Stimulated activated naive CD4-positive, alpha-beta T cell (primary cell): ENCODE data around the gene MTERF4.
A peak's percentile ranks its signal among the peaks of the same experiment; 100 is the strongest.
"Not testable (repeated sequence)": the region's sequence is repeated elsewhere in the genome, so short reads cannot be mapped to it uniquely, and the experiment has no call there.

Source experiments
- DNase-seq, 6 experiments: peaks; one replicate each; lab custom pipeline; 2025; lab: John Stamatoyannopoulos, UW

Gene MTERF4

GRCh38 chr2:241110607-241111439 is 8.7 kb upstream of the MTERF4 start:
- no peak for DNase-seq

GRCh38 chr2:241110089-241110606 is 8.1 kb upstream of the MTERF4 start:
- DNase-seq, result no peak

GRCh38 chr2:241109210-241110088 is 7.4 kb upstream of the MTERF4 start:
- no peak for DNase-seq

- DNase-seq, result peak in 4 of 6 experiments; percentile 30 to 84 (median 81)
Observed at GRCh38 chr2:241108271-241109209, 6.5 kb upstream of the MTERF4 start.

GRCh38 chr2:241107031-241107783 is 5.1 kb upstream of the MTERF4 start:
- no peak for DNase-seq

- DNase-seq, result no peak
Observed at GRCh38 chr2:241105641-241106040, 3.6 kb upstream of the MTERF4 start.

GRCh38 chr2:241104611-241105010 is 2.5 kb upstream of the MTERF4 start:
- DNase-seq, result not testable (repeated sequence)

- no peak for DNase-seq
Observed at GRCh38 chr2:241103176-241103595, 1.1 kb upstream of the MTERF4 start.

GRCh38 chr2:241099246-241099645 is 2.8 kb downstream of the MTERF4 start:
- DNase-seq, result no peak

GRCh38 chr2:241096979-241097378 is 5.1 kb downstream of the MTERF4 start:
- no peak for DNase-seq

GRCh38 chr2:241095594-241096290 is 6.3 kb downstream of the MTERF4 start:
- DNase-seq, result peak; percentile 24 to 82 (median 64)

- no peak for DNase-seq
Observed at GRCh38 chr2:241094924-241095420, 7.1 kb downstream of the MTERF4 start.

GRCh38 chr2:241094172-241094571 is 7.9 kb downstream of the MTERF4 start:
- no peak for DNase-seq

- not testable (repeated sequence) for DNase-seq
Observed at GRCh38 chr2:241093133-241093781, 8.8 kb downstream of the MTERF4 start.

- no peak for DNase-seq
Observed at GRCh38 chr2:241092677-241093076, 9.4 kb downstream of the MTERF4 start.

GRCh38 chr2:241091734-241092445 is 10.2 kb downstream of the MTERF4 start:
- DNase-seq, result no peak

- DNase-seq, result no peak
Observed at GRCh38 chr2:241091201-241091600, 10.9 kb downstream of the MTERF4 start.
